Stimulated activated CD8-positive, alpha-beta memory T cell treated with anti-CD3 and anti-CD28 coated beads, Interleukin-7, amount 100 ng/mL, for 4 hours (primary cell): ENCODE results near the gene CTNNA1.

ENCODE experiments used
- DNase-seq, 2 donors: peaks; one replicate each; pipeline ENCODE4 v3.0.0-alpha.2; 2020; ENCODE audit warnings: low read depth in 2 of 2

Gene CTNNA1

GRCh38 chr5:138949223-138949574, 196.0 kb downstream of the CTNNA1 start:
- no peak for DNase-seq

- no peak for DNase-seq
These were observed 196.8 kb downstream of the CTNNA1 start for GRCh38 chr5:138949988-138950387.

- DNase-seq = no peak
These were observed 197.3 kb downstream of the CTNNA1 start for GRCh38 chr5:138950421-138951031.

GRCh38 chr5:138951091-138951985, 198.1 kb downstream of the CTNNA1 start:
- no peak for DNase-seq

GRCh38 chr5:138951986-138952735, 198.9 kb downstream of the CTNNA1 start:
- no peak for DNase-seq

- DNase-seq = no peak
These were observed 199.7 kb downstream of the CTNNA1 start for GRCh38 chr5:138952962-138953361.

- no peak for DNase-seq
These were observed 200.4 kb downstream of the CTNNA1 start for GRCh38 chr5:138953387-138954256.

GRCh38 chr5:138954257-138955012, 201.2 kb downstream of the CTNNA1 start:
- no peak for DNase-seq

- DNase-seq = no peak
These were observed 201.9 kb downstream of the CTNNA1 start for GRCh38 chr5:138955013-138955660.

- no peak for DNase-seq
These were observed 202.6 kb downstream of the CTNNA1 start for GRCh38 chr5:138955671-138956295.

GRCh38 chr5:138956801-138957200, 203.6 kb downstream of the CTNNA1 start:
- no peak for DNase-seq

- no peak for DNase-seq
These were observed 207.0 kb downstream of the CTNNA1 start for GRCh38 chr5:138960145-138960692.

GRCh38 chr5:138961221-138961620, 208.0 kb downstream of the CTNNA1 start:
- no peak for DNase-seq

GRCh38 chr5:138961729-138962128, 208.5 kb downstream of the CTNNA1 start:
- DNase-seq = no peak

- no peak for DNase-seq
These were observed 209.6 kb downstream of the CTNNA1 start for GRCh38 chr5:138962614-138963370.

GRCh38 chr5:138963763-138964371, 210.6 kb downstream of the CTNNA1 start:
- no peak for DNase-seq

GRCh38 chr5:138964647-138965201, 211.5 kb downstream of the CTNNA1 start:
- DNase-seq = no peak

GRCh38 chr5:138965626-138966025, 212.4 kb downstream of the CTNNA1 start:
- DNase-seq = no peak
